Measurements from ENCODE around the gene NFILZ.

NFILZ gene

DNA sequence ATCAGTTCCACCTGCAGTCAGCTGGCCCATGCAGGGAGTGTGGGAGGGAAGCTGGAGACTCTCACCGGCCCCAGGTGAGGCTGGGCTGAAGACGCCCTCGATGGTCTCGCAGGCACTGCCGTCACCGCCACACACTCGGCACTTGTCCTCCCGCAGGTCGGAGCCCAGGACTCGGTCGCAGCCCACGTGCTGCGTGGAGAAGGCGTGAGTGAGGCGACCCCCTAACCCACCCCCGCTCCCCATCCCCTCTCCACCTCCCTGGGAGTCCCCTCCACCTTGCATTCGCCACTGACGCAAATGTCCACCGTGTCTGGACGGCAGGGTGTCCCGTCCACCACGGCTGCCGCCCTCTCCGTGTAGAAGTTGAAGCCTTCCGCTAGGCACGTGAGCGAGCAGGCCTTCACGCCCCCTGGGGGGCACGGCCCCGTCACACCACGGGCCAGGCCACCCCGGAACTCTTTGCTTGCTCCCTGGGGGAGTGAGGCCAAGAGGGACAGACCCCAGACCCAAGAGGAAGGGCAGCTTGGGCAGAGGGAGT is 41.2 kb upstream of the NFILZ start:
- TF ChIP-seq ZNF8 (CRISPR knock-in tag; IDR thresholded peaks at IDR 0.05), result no peak
- no peak for TF ChIP-seq ZNF70 (CRISPR knock-in tag; IDR thresholded peaks at IDR 0.05)
- TF ChIP-seq ZFP30 (CRISPR knock-in tag; IDR thresholded peaks at IDR 0.05), result no peak
- TF ChIP-seq ZNF565 (CRISPR knock-in tag; conservative IDR thresholded peaks at IDR 0.05; ENCODE audit: low read depth), result no peak
- ATAC-seq, result no peak

- TF ChIP-seq SNAI2 (CRISPR knock-in tag; IDR thresholded peaks at IDR 0.05) (no peak), PATZ1 (CRISPR knock-in tag; IDR thresholded peaks at IDR 0.05; ENCODE audit: borderline replicate concordance) (0 out of 2 replicates have a peak, but pooled peaks have one; percentile 34)
- ATAC-seq, result peak; percentile 79
These were observed 38.0 kb upstream of the NFILZ start for GRCh38 chr19:8592231-8593009.

GRCh38 chr19:8593931-8594330 is 36.5 kb upstream of the NFILZ start:
- ATAC-seq, result no peak

GRCh38 chr19:8595651-8596050 is 34.8 kb upstream of the NFILZ start:
- TF ChIP-seq ZNF70 (CRISPR knock-in tag; IDR thresholded peaks at IDR 0.05) (no peak), ESRRG (CRISPR knock-in tag; IDR thresholded peaks at IDR 0.05) (no peak), BACH2 (CRISPR knock-in tag; IDR thresholded peaks at IDR 0.05; ENCODE audit: borderline replicate concordance) (no peak), GLIS3 (CRISPR knock-in tag; IDR thresholded peaks at IDR 0.05) (no peak), TCF4 (CRISPR knock-in tag; IDR thresholded peaks at IDR 0.05; ENCODE audit: borderline replicate concordance) (no peak), ZFP3 (CRISPR knock-in tag; IDR thresholded peaks at IDR 0.05) (no peak), TSHZ2 (CRISPR knock-in tag; IDR thresholded peaks at IDR 0.05) (no peak)
- ATAC-seq, result no peak

More at GRCh38 chr19:8593931-8594330, 36.5 kb upstream of the NFILZ start:
- TF ChIP-seq ZFP30 (CRISPR knock-in tag; IDR thresholded peaks at IDR 0.05) (no peak), TSHZ2 (CRISPR knock-in tag; IDR thresholded peaks at IDR 0.05) (no peak), ZC3H10 (CRISPR knock-in tag; IDR thresholded peaks at IDR 0.05) (no peak), SNAI2 (CRISPR knock-in tag; IDR thresholded peaks at IDR 0.05) (no peak), GLIS3 (CRISPR knock-in tag; IDR thresholded peaks at IDR 0.05) (no peak), TCF4 (CRISPR knock-in tag; IDR thresholded peaks at IDR 0.05; ENCODE audit: borderline replicate concordance) (no peak), ARNTL (CRISPR knock-in tag; IDR thresholded peaks at IDR 0.05; ENCODE audit: borderline replicate concordance, low read depth) (no peak), BACH2 (CRISPR knock-in tag; IDR thresholded peaks at IDR 0.05; ENCODE audit: borderline replicate concordance) (no peak), RARB (CRISPR knock-in tag; IDR thresholded peaks at IDR 0.05) (no peak), PPARA (CRISPR knock-in tag; IDR thresholded peaks at IDR 0.05; ENCODE audit: borderline replicate concordance) (no peak), TOX (CRISPR knock-in tag; IDR thresholded peaks at IDR 0.05; ENCODE audit: borderline replicate concordance) (no peak), ZNF565 (CRISPR knock-in tag; conservative IDR thresholded peaks at IDR 0.05; ENCODE audit: low read depth) (no peak)

DNA sequence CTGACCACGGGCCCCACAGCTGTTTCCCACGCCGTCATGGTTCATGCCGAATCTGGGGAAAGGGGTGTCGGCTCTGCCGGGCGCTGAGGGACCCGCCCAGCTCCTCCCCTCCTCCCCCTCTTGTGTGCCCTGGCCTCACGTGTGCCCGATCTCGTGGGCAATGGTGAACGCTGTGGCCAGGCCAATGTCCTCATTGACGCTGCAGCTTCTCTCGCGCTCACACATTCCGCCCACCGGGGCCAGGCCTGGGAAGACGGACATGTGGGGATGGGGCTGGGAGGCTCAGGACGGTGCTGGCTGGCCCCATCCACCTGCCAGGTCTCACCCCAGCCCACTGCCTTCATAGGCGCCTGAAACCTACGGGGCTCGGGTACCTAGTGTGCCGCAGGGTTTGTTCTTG is 34.3 kb upstream of the NFILZ start:
- ATAC-seq, result no peak
- no peak for TF ChIP-seq CSRNP3 (CRISPR knock-in tag; IDR thresholded peaks at IDR 0.05)
- no peak for TF ChIP-seq BACH2 (CRISPR knock-in tag; IDR thresholded peaks at IDR 0.05; ENCODE audit: borderline replicate concordance)
- no peak for TF ChIP-seq ESRRG (CRISPR knock-in tag; IDR thresholded peaks at IDR 0.05)
- TF ChIP-seq OSR1 (CRISPR knock-in tag; IDR thresholded peaks at IDR 0.05), result no peak
- TF ChIP-seq GLIS3 (CRISPR knock-in tag; IDR thresholded peaks at IDR 0.05), result no peak
- no peak for TF ChIP-seq ZNF8 (CRISPR knock-in tag; IDR thresholded peaks at IDR 0.05)
- no peak for TF ChIP-seq SNAI2 (CRISPR knock-in tag; IDR thresholded peaks at IDR 0.05)
- TF ChIP-seq ZFP30 (CRISPR knock-in tag; IDR thresholded peaks at IDR 0.05), result no peak
- no peak for TF ChIP-seq TCF4 (CRISPR knock-in tag; IDR thresholded peaks at IDR 0.05; ENCODE audit: borderline replicate concordance)
- no peak for TF ChIP-seq ZNF565 (CRISPR knock-in tag; conservative IDR thresholded peaks at IDR 0.05; ENCODE audit: low read depth)
- no peak for TF ChIP-seq CREB5 (CRISPR knock-in tag; IDR thresholded peaks at IDR 0.05; ENCODE audit: low read depth)
- TF ChIP-seq ISL1 (CRISPR knock-in tag; IDR thresholded peaks at IDR 0.05), result no peak
- no peak for TF ChIP-seq PPARA (CRISPR knock-in tag; IDR thresholded peaks at IDR 0.05; ENCODE audit: borderline replicate concordance)
- TF ChIP-seq TOX (CRISPR knock-in tag; IDR thresholded peaks at IDR 0.05; ENCODE audit: borderline replicate concordance), result no peak
